Nephron progenitor cell (in vitro differentiated cells): ENCODE results near the gene RTN4RL2.

ENCODE experiments used
- DNase-seq: peaks from one replicate; pipeline ENCODE4 v3.0.0; 2021
- H3K27ac Mint-ChIP-seq: 2 replicates; pipeline ENCODE4 v1.8.0; 2021; ENCODE audit warnings: mild to moderate bottlenecking, moderate library complexity, mixed read lengths
- H3K27me3 Mint-ChIP-seq: 2 replicates; pipeline ENCODE4 v1.8.0; 2021; ENCODE audit warnings: mild to moderate bottlenecking, low read depth, mixed read lengths; ENCODE audit not compliant: poor library complexity
- H3K36me3 Mint-ChIP-seq: 2 replicates; pipeline ENCODE4 v1.8.0; 2021; ENCODE audit warnings: low read depth, mixed read lengths
- H3K4me1 Mint-ChIP-seq: 2 replicates; pipeline ENCODE4 v1.8.0; 2021; ENCODE audit warnings: mixed read lengths
- H3K4me3 Mint-ChIP-seq: 2 replicates; pipeline ENCODE4 v1.8.0; 2021; ENCODE audit warnings: mild to moderate bottlenecking, moderate library complexity, mixed read lengths
- H3K9me3 Mint-ChIP-seq: 2 replicates; pipeline ENCODE4 v1.8.0; 2021; ENCODE audit warnings: mild to moderate bottlenecking, moderate library complexity, mixed read lengths
- CTCF ChIP-seq: fragments of 200-600 bp; sonication (generic); IDR thresholded peaks from 2 replicates; pipeline ENCODE4 v1.5.0; 2021; ENCODE audit warnings: antibody characterized with exemption

The RTN4RL2 gene

GRCh38 chr11:57458060-57458409 is 2.3 kb upstream of the RTN4RL2 start:
- no peak for DNase-seq
- peaks cover 92% of the 10 kb centered on the region for H3K27me3 Mint-ChIP-seq
- peak overlapping the region; percentile 68 for H3K4me3 Mint-ChIP-seq
- H3K36me3 Mint-ChIP-seq: no peaks in the 10 kb centered on the region
- peaks cover 40% of the 10 kb centered on the region for H3K4me1 Mint-ChIP-seq
- TF ChIP-seq CTCF: no peak
- no peaks in the 10 kb centered on the region for H3K9me3 Mint-ChIP-seq
- no peak overlapping the region for H3K27ac Mint-ChIP-seq

- Mint-ChIP-seq H3K27me3 (peaks cover 92% of the 10 kb centered on the region), H3K4me1 (peaks cover 46% of the 10 kb centered on the region), H3K9me3 (no peaks in the 10 kb centered on the region), H3K4me3 (peak overlapping the region; percentile 84), H3K27ac (no peak overlapping the region), H3K36me3 (no peaks in the 10 kb centered on the region)
- peak; percentile 79 for TF ChIP-seq CTCF
- DNase-seq: peak; percentile 80
Observed at GRCh38 chr11:57458410-57459163, 1.7 kb upstream of the RTN4RL2 start.

- peaks cover 54% of the 10 kb centered on the region for H3K4me1 Mint-ChIP-seq
- H3K36me3 Mint-ChIP-seq: no peaks in the 10 kb centered on the region
- DNase-seq: peak; percentile 36
- no peaks in the 10 kb centered on the region for H3K9me3 Mint-ChIP-seq
- H3K4me3 Mint-ChIP-seq: peak overlapping the region; percentile 86
- H3K27ac Mint-ChIP-seq: no peak overlapping the region
- H3K27me3 Mint-ChIP-seq: peaks cover 92% of the 10 kb centered on the region
- no peak for TF ChIP-seq CTCF
Observed at GRCh38 chr11:57459164-57460021, 935 bp upstream of the RTN4RL2 start.

- H3K9me3 Mint-ChIP-seq: no peaks in the 10 kb centered on the region
- peak; percentile 44 for DNase-seq
- no peak overlapping the region for H3K27ac Mint-ChIP-seq
- H3K4me1 Mint-ChIP-seq: peaks cover 56% of the 10 kb centered on the region
- H3K36me3 Mint-ChIP-seq: no peaks in the 10 kb centered on the region
- H3K4me3 Mint-ChIP-seq: peak overlapping the region; percentile 79
- H3K27me3 Mint-ChIP-seq: peaks cover 86% of the 10 kb centered on the region
- TF ChIP-seq CTCF: no peak
Observed at GRCh38 chr11:57460758-57461749, 726 bp downstream of the RTN4RL2 start.

- peaks cover 78% of the 10 kb centered on the region for H3K27me3 Mint-ChIP-seq
- no peaks in the 10 kb centered on the region for H3K9me3 Mint-ChIP-seq
- no peak for TF ChIP-seq CTCF
- no peak overlapping the region for H3K27ac Mint-ChIP-seq
- no peaks in the 10 kb centered on the region for H3K36me3 Mint-ChIP-seq
- DNase-seq: no peak
- H3K4me3 Mint-ChIP-seq: peak overlapping the region; percentile 79
- H3K4me1 Mint-ChIP-seq: peaks cover 55% of the 10 kb centered on the region
Observed at GRCh38 chr11:57461841-57462489, 1.6 kb downstream of the RTN4RL2 start.
